Suprapubic skin (tissue), 4 donors: Measurements from ENCODE around the gene CLEC16A. TPM values are rescaled to one million over a fixed set of nuclear protein-coding genes. Genes with fewer than 3 reads are reported as not detected.
A peak's percentile ranks its signal among the peaks of the same experiment; 100 is the strongest.
"Not testable (repeated sequence)": the region's sequence is repeated elsewhere in the genome, so short reads cannot be mapped to it uniquely, and the experiment has no call there.

Source experiments
- DNase-seq, 2 donors: peaks; one replicate each; pipeline ENCODE4 v3.0.0-alpha.2; 2019; ENCODE audit warnings: low spot score in 2 of 2
- H3K27ac ChIP-seq: fragments of 200-600 bp; sonication (generic); one replicate; pipeline ENCODE4 v1.5.1; 2019
- H3K27me3 ChIP-seq: fragments of 200-600 bp; sonication (generic); one replicate; pipeline ENCODE4 v1.5.1; 2019
- H3K36me3 ChIP-seq: fragments of 200-600 bp; sonication (generic); one replicate; pipeline ENCODE4 v1.5.1; 2019
- H3K4me1 ChIP-seq: fragments of 200-600 bp; sonication (generic); one replicate; pipeline ENCODE4 v1.5.1; 2019
- H3K4me3 ChIP-seq: fragments of 200-600 bp; sonication (generic); one replicate; pipeline ENCODE4 v1.5.1; 2019; ENCODE audit warnings: mild to moderate bottlenecking
- H3K9me3 ChIP-seq: fragments of 200-600 bp; sonication (generic); one replicate; pipeline ENCODE4 v1.5.1; 2019
- CTCF ChIP-seq, 2 donors: fragments of 200-600 bp in 1 of 2; fragments of 450-650 bp in 1 of 2; sonication (generic) in 1 of 2; IDR thresholded peaks; one replicate each; pipeline ENCODE4 v1.5.1; 2016 to 2019; ENCODE audit warnings: antibody characterized with exemption in 2 of 2, mild to moderate bottlenecking in 1 of 2, moderate library complexity in 1 of 2
- EP300 ChIP-seq: sonication (generic); formaldehyde crosslinking; IDR thresholded peaks from one replicate; pipeline ENCODE4 v1.6.1; 2017; ENCODE audit warnings: antibody characterized with exemption
- POLR2A ChIP-seq, 2 donors: fragments of 450-650 bp; IDR thresholded peaks; one replicate each; pipeline ENCODE4 v1.6.1; 2017; ENCODE audit warnings: antibody characterized with exemption in 2 of 2, mild to moderate bottlenecking in 2 of 2, moderate library complexity in 2 of 2
- POLR2AphosphoS5 ChIP-seq, 3 donors: sonication (generic); formaldehyde crosslinking; IDR thresholded peaks; one replicate each; pipeline ENCODE4 v1.6.1; 2017; ENCODE audit warnings: antibody characterized with exemption in 3 of 3
- WGBS: methylation state at CpG from one replicate; pipeline ENCODE4 v1.1.5; 2018; 5-methylcytosine and 5-hydroxymethylcytosine counted together
- total RNA-seq, 4 donors: library from RNA; depleted of rRNA; stranded (reverse); fragments of >200 nt; gene quantifications; one replicate each; pipeline ENCODE4 v1.1.0, GENCODE V29; 2016

The CLEC16A gene
- total RNA-seq, 4 donors from 2014 or later: 37.2 to 62.3 (median 39.0) TPM

- Histone ChIP-seq H3K4me3 (peak overlapping the region; percentile 68), H3K27ac (peak overlapping the region; percentile 83), H3K4me1 (peaks cover 87% of the 10 kb centered on the region)
- not testable (repeated sequence) for H3K27me3 ChIP-seq, H3K36me3 ChIP-seq, H3K9me3 ChIP-seq, DNase-seq
- peak in 1 of 2 donors; percentile 19 for TF ChIP-seq POLR2A (IDR thresholded peaks at IDR 0.05)
- WGBS: no CpG with 5 or more reads among the region's 52 CpGs
These were observed 2.4 kb upstream of the CLEC16A start for GRCh38 chr16:10941935-10942351.

- Histone ChIP-seq H3K36me3 (no peaks in the 10 kb centered on the region), H3K4me1 (peaks cover 84% of the 10 kb centered on the region)
- TF ChIP-seq POLR2A (IDR thresholded peaks at IDR 0.05) (no peak), EP300 (no peak), POLR2AphosphoS5 (IDR thresholded peaks at IDR 0.05) (peak in 1 of 3 donors; percentile 41), CTCF (IDR thresholded peaks at IDR 0.05) (peak; percentile 3 to 25)
These were observed 1.9 kb upstream of the CLEC16A start, which contains the start of gene DEXI for GRCh38 chr16:10942352-10943063. Gene DEXI, minus strand, starts transcription at chr16:10942468. Its CDS starts 463 bp downstream, at chr16:10942005.

GRCh38 chr16:10943064-10943353 is 1.4 kb upstream of the CLEC16A start:
- Histone ChIP-seq H3K4me3 (peak overlapping the region; percentile 68), H3K9me3 (no peaks in the 10 kb centered on the region), H3K4me1 (peaks cover 79% of the 10 kb centered on the region), H3K27me3 (no peaks in the 10 kb centered on the region), H3K36me3 (no peaks in the 10 kb centered on the region), H3K27ac (peak overlapping the region; percentile 83)
- WGBS: 81% methylated on average over 7 of the region's 7 CpGs
- DNase-seq: no peak
- no peak for TF ChIP-seq CTCF (IDR thresholded peaks at IDR 0.05)
- TF ChIP-seq EP300: no peak
- no peak for TF ChIP-seq POLR2A (IDR thresholded peaks at IDR 0.05)
- no peak for TF ChIP-seq POLR2AphosphoS5 (IDR thresholded peaks at IDR 0.05)

More at GRCh38 chr16:10942352-10943063, 1.9 kb upstream of the CLEC16A start, which contains the start of gene DEXI:
- WGBS: 9% methylated on average over 27 of the region's 55 CpGs
- no peaks in the 10 kb centered on the region for H3K27me3 ChIP-seq
- H3K27ac ChIP-seq: peak within 1 kb of the TSS; percentile 83
- DNase-seq: peak; percentile 95 to 96
- peak within 1 kb of the TSS; percentile 68 for H3K4me3 ChIP-seq
- H3K9me3 ChIP-seq: no peaks in the 10 kb centered on the region

- Histone ChIP-seq H3K36me3 (no peaks in the 10 kb centered on the region), H3K27me3 (no peaks in the 10 kb centered on the region), H3K4me1 (peaks cover 68% of the 10 kb centered on the region), H3K27ac (no peak overlapping the region), H3K9me3 (no peaks in the 10 kb centered on the region), H3K4me3 (peak overlapping the region; percentile 93)
- no peak for TF ChIP-seq POLR2AphosphoS5 (IDR thresholded peaks at IDR 0.05)
- no peak for TF ChIP-seq POLR2A (IDR thresholded peaks at IDR 0.05)
- TF ChIP-seq CTCF (IDR thresholded peaks at IDR 0.05): no peak
- TF ChIP-seq EP300: no peak
- 30% methylated on average over 14 of the region's 14 CpGs for WGBS
- DNase-seq: no peak
These were observed 862 bp downstream of the CLEC16A start for GRCh38 chr16:10945065-10945787.

DNA sequence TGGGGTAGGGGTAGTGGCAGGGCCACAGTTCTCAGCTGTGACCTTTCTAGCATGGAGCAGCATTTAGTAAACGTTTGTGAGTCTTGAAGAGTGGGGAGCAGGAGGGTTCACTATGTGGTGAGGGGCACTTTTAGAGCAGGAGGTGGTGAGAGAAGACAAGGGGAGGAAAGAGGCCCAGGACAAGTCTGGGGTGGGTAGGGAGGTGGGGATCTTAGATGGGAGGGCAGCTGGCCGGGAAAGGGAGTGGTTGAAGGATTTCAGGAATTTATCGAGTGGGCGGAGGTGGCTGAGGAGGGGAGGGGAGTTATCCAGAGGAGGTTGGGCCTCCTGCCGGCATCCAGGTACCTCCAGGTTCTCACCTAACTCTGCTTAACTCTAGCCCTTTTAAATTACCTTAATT is 1.9 kb downstream of the CLEC16A start:
- H3K9me3 ChIP-seq: no peaks in the 10 kb centered on the region
- peaks cover 61% of the 10 kb centered on the region for H3K4me1 ChIP-seq
- no peak overlapping the region for H3K4me3 ChIP-seq
- no peak overlapping the region for H3K27ac ChIP-seq
- H3K27me3 ChIP-seq: no peaks in the 10 kb centered on the region
- no peak for TF ChIP-seq CTCF (IDR thresholded peaks at IDR 0.05)
- no peak for TF ChIP-seq POLR2A (IDR thresholded peaks at IDR 0.05)
- TF ChIP-seq EP300: no peak
- no peak for TF ChIP-seq POLR2AphosphoS5 (IDR thresholded peaks at IDR 0.05)
- no peak for DNase-seq
- WGBS: 32% methylated on average over 5 of the region's 5 CpGs
- no peaks in the 10 kb centered on the region for H3K36me3 ChIP-seq
